K562 (cell line): Measurements from ENCODE around the gene MRPL4. TPM values are rescaled to one million over a fixed set of nuclear protein-coding genes. Genes with fewer than 3 reads are reported as not detected.

ENCODE experiments used
- ATAC-seq: fragments of 200-7000 bp; cut with Tn5 transposase; 3 replicates; pipeline ENCODE4 v1.9.1; 2020; ENCODE audit warnings: moderate library complexity
- BruUV-seq: library from RNA; stranded (reverse); fragments of 400-500 nt; replicated peaks from 2 replicates; lab custom pipeline; 2021; lab: Mats Ljungman, UMichigan
- CTCF ChIA-PET: fragments of 300-600 bp; formaldehyde crosslinking; extraction: SDS; loops from one replicate; lab custom pipeline; 2021; ENCODE audit warnings: low intra/inter-chr PET ratio; lab: Yijun Ruan, JAX
- POLR2A ChIA-PET: fragments of 300-600, 350-650 bp; sonication (Branson Sonifier 250); formaldehyde crosslinking; extraction: SDS; loops from one replicate; lab custom pipeline; 2021; ENCODE audit warnings: antibody characterized with exemption, inconsistent platforms; lab: Yijun Ruan, JAX
- DNase-seq, 4 experiments: peaks; one replicate each; pipeline versions ENCODE4 v3.0.0 to v3.0.0-alpha.2; 2011 to 2018; ENCODE audit warnings: low spot score in 3 of 4, mixed read lengths in 3 of 4; ENCODE audit errors: extremely low read depth in 1 of 4
- FAIRE-seq: peaks from 2 replicates; lab custom pipeline; 2011; peaks lifted over from hg19 to GRCh38; lab: Jason Lieb, UNC
- H2AFZ ChIP-seq: 2 replicates; pipeline ENCODE4 v1.6.0; 2011; ENCODE audit warnings: low read depth, low read length, control low read depth, inconsistent platforms
- H3K27ac ChIP-seq: fragments of 200-600 bp; 3 replicates; pipeline ENCODE4 v1.8.0; 2011; ENCODE audit warnings: low read depth, mild to moderate bottlenecking, control low read depth, inconsistent platforms, low read length, moderate library complexity, mixed read lengths; ENCODE audit errors: extremely low read depth
- H3K27me3 ChIP-seq, 2 experiments: fragments of 300-600 bp in 1 of 2; 2 replicates in 1 of 2; 3 replicates in 1 of 2; pipeline versions ENCODE4 v1.6.0 to v1.8.0; 2011; ENCODE audit warnings: inconsistent platforms in 2 of 2, low read length in 2 of 2, mild to moderate bottlenecking in 1 of 2, mixed read lengths in 1 of 2, moderate library complexity in 1 of 2; ENCODE audit not compliant: control insufficient read depth in 2 of 2, insufficient read depth in 2 of 2
- H3K36me3 ChIP-seq: fragments of 300-600 bp; 3 replicates; pipeline ENCODE4 v1.8.0; 2011; ENCODE audit warnings: mild to moderate bottlenecking, low read length, inconsistent platforms; ENCODE audit not compliant: control insufficient read depth, insufficient read depth
- H3K4me1 ChIP-seq, 2 experiments: fragments of 200-600 bp in 1 of 2; replicated peaks in 1 of 2; 2 replicates in 1 of 2; 3 replicates in 1 of 2; pipeline versions ENCODE4 v1.5.1 to v1.8.0; 2011; ENCODE audit warnings: inconsistent platforms in 2 of 2, low read length in 2 of 2, mild to moderate bottlenecking in 1 of 2, mixed read lengths in 1 of 2, moderate library complexity in 1 of 2; ENCODE audit not compliant: control insufficient read depth in 2 of 2, insufficient read depth in 2 of 2
- H3K4me2 ChIP-seq: 2 replicates; pipeline ENCODE4 v1.6.1; 2011; ENCODE audit warnings: low read length, control low read depth, inconsistent platforms, mixed read lengths; ENCODE audit not compliant: insufficient read depth
- H3K4me3 ChIP-seq: fragments of 200-600 bp; sonication (generic), shearing (Covaris generic); 2 replicates; pipeline ENCODE4 v1.5.1; 2016; ENCODE audit warnings: control low read depth, inconsistent platforms
- H3K79me2 ChIP-seq: fragments of 200-600 bp; 3 replicates; pipeline ENCODE4 v1.8.0; 2011; ENCODE audit warnings: low read length, inconsistent platforms; ENCODE audit not compliant: control insufficient read depth, insufficient read depth
- H3K9ac ChIP-seq, 2 experiments: 2 replicates each; pipeline versions ENCODE4 v1.6.0 to v1.6.1; 2011; ENCODE audit warnings: low read depth in 2 of 2, low read length in 2 of 2, control low read depth in 1 of 2, inconsistent platforms in 1 of 2, mild to moderate bottlenecking in 1 of 2, mixed read lengths in 1 of 2; ENCODE audit not compliant: insufficient read depth in 1 of 2
- H3K9me1 ChIP-seq: one replicate; pipeline ENCODE4 v1.6.0; 2011; ENCODE audit warnings: inconsistent platforms, mild to moderate bottlenecking, low read length, moderate library complexity; ENCODE audit not compliant: control insufficient read depth, insufficient read depth
- H3K9me3 ChIP-seq: replicated peaks from 2 replicates; pipeline ENCODE4 v1.5.1; 2011; ENCODE audit warnings: low read depth, low read length, inconsistent platforms; ENCODE audit not compliant: control insufficient read depth, insufficient read depth
- H4K20me1 ChIP-seq: replicated peaks from 2 replicates; pipeline ENCODE4 v1.6.1; 2011; ENCODE audit warnings: low read length, inconsistent platforms, mixed read lengths; ENCODE audit not compliant: control insufficient read depth, insufficient read depth
- FOXP1 ChIP-seq: sonication (generic); formaldehyde crosslinking; IDR thresholded peaks from 2 replicates; pipeline ENCODE4 v1.8.0; 2022; ENCODE audit warnings: mild to moderate bottlenecking, missing genetic modification reagents
- POLR2G ChIP-seq: fragments of 200-400 bp; formaldehyde crosslinking; IDR thresholded peaks from 2 replicates; pipeline ENCODE4 v1.6.1; 2017; ENCODE audit warnings: low read depth, mild to moderate bottlenecking, antibody characterized with exemption, low read length, moderate library complexity
- RBFOX2 ChIP-seq: fragments of 200-400 bp; formaldehyde crosslinking; IDR thresholded peaks from 2 replicates; pipeline ENCODE4 v1.6.1; 2017; ENCODE audit warnings: low read depth, mild to moderate bottlenecking, low read length, moderate library complexity
- RBM22 ChIP-seq: fragments of 200-400 bp; formaldehyde crosslinking; IDR thresholded peaks from 2 replicates; pipeline ENCODE4 v1.6.1; 2018; ENCODE audit warnings: low read length, low read depth; ENCODE audit not compliant: poor library complexity, severe bottlenecking
- SMC3 ChIP-seq: conservative IDR thresholded peaks from 2 replicates; pipeline ENCODE4 v1.6.1; 2011; ENCODE audit warnings: low read depth, low read length, improper control_type of control experiment; ENCODE audit not compliant: insufficient read depth
- WGBS: fragments of 100-300 bp; shearing (Covaris generic); methylation state at CpG from one replicate; pipeline ENCODE4 v1.1.6; 2016; ENCODE audit warnings: low coverage, mixed read lengths; ENCODE audit not compliant: insufficient coverage; ENCODE audit errors: missing lambda C conversion rate; 5-methylcytosine and 5-hydroxymethylcytosine counted together
- in situ Hi-C: fragments of 300-500 bp; cut with MboI; formaldehyde crosslinking; loops from 4 replicates; pipeline ENCODE4 v1.15.0; 2018; ENCODE audit warnings: inconsistent platforms, mixed read lengths
- intact Hi-C: fragments of 100-400 bp; cut with micrococcal nuclease; formaldehyde crosslinking; loops from 2 replicates; pipeline ENCODE4 v1.14.2; 2022
- polyA plus RNA-seq, 8 experiments: library from polyadenylated mRNA; depleted of rRNA in 4 of 8; stranded (reverse) in 5 of 8; unstranded in 3 of 8; fragments of >200 nt; fragmentation: Nextera tagmentation in 2 of 8; fragmentation: Illumina TruSeq in 1 of 8; extraction: Ambion mirVana in 2 of 8; extraction: Trizol in 1 of 8; gene quantifications; 2 replicates each; pipeline versions ENCODE4 v1.2.1 to v1.2.3, GENCODE V29; 2011 to 2014; ENCODE audit warnings: inconsistent platforms in 1 of 8, missing spikeins in 1 of 8
- total RNA-seq, 7 experiments: library from RNA; depleted of rRNA in 6 of 7; stranded (reverse); fragments of >200 nt in 6 of 7; fragmentation: Illumina TruSeq in 2 of 7; extraction: Trizol in 2 of 7; gene quantifications; 2 replicates each; pipeline versions ENCODE4 v1.2.1 to v1.2.3, GENCODE V29; 2011 to 2021; ENCODE audit warnings: low replicate concordance in 1 of 7

MRPL4 gene
- total and polyA plus RNA-seq, 9 of the 15 experiments (the other 6 are each of a cell fraction or from before 2014, with no cell fraction given), result 1.4 to 239 (median 64.9) TPM

DNA sequence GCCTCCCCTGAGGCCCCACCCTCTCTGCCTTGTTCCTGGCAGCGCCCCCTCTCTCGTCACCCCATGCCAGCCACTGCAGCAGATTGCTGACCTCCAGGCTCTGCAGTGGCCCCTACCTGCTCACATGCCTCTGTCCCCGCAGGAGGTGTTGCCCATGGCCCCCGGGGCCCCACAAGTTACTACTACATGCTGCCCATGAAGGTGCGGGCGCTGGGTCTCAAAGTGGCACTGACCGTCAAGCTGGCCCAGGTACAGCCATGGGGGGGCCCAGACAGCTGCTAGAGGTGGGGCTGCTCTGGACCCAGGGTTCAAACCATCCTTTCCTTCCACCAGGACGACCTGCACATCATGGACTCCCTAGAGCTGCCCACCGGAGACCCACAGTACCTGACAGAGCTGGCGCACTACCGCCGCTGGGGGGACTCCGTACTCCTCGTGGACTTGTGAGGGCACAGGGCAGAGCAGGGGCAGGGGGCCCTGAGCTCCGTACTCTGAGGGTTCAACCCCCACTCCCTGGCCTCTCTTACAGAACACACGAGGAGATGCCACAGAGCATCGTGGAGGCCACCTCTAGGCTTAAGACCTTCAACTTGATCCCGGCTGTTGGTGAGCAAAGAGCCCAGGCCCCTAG lies 6.2 kb downstream of the MRPL4 start:
- no peaks in the 10 kb centered on the region for H3K9me3 ChIP-seq
- no peak for ATAC-seq
- H3K27me3 ChIP-seq, result no peaks in the 10 kb centered on the region
- in situ Hi-C loops, result no loop called here
- ChIA-PET CTCF (interaction anchor here (5.5 kb wide), 1 partner anchor 132 kb away, joined by 72 read pairs; no protein-coding TSS in a partner anchor), POLR2A (interaction anchor here (0.7 to 3.4 kb wide), 9 partner anchors 12 to 136 kb away, joined by 3 to 23 read pairs (median 5); partner anchors contain the start of genes DNMT1, ICAM1 and RAVER1)
- no peaks in the 10 kb centered on the region; the same call in 1 of the 2 replicates for H4K20me1 ChIP-seq
- H3K9ac ChIP-seq, result 0 out of 4 replicates have a peak overlapping the region, but pooled peaks of 1 of the 2 experiments have one; percentile 23
- BruUV-seq, result no TSS peak
- H3K79me2 ChIP-seq, result peaks cover 15% of the 10 kb centered on the region
- H3K4me3 ChIP-seq, result no peak overlapping the region
- peak overlapping the region; percentile 15; the same call in 1 of the 3 replicates for H3K27ac ChIP-seq
- H2AFZ ChIP-seq, result no peak overlapping the region
- no peak overlapping the region for H3K4me2 ChIP-seq
- DNase-seq, result no peak
- H3K9me1 ChIP-seq, result no peaks in the 10 kb centered on the region
- peak; percentile 68 for TF ChIP-seq RBFOX2
- peak; percentile 66 for TF ChIP-seq RBM22
- TF ChIP-seq POLR2G, result peak; percentile 60
- no peak for TF ChIP-seq FOXP1 (CRISPR knock-in tag)
- TF ChIP-seq SMC3, result no peak
- intact Hi-C loops, result loop anchor here (2.0 kb wide), 1 partner anchor 131 kb away; no protein-coding TSS in a partner anchor
- peaks cover 60% of the 10 kb centered on the region for H3K36me3 ChIP-seq
- no peak for FAIRE-seq
- WGBS, result 93% methylated on average over 18 of the region's 18 CpGs
- peaks cover 5 to 42% of the 10 kb centered on the region in 2 experiments; a peak in 3 of 5 replicates for H3K4me1 ChIP-seq
